Smooth muscle cell (in vitro differentiated cells): ENCODE measurements around the gene STEAP4. TPM values are rescaled to one million over a fixed set of nuclear protein-coding genes. Genes with fewer than 3 reads are reported as not detected.

ENCODE experiments used
- DNase-seq: peaks from one replicate; lab custom pipeline; 2025; ENCODE audit not compliant: unreplicated experiment; lab: John Stamatoyannopoulos, UW
- H2AFZ ChIP-seq: fragments of 200-600 bp; sonication (generic); 2 replicates; pipeline ENCODE4 v1.6.0; 2016; ENCODE audit warnings: antibody characterized with exemption, low read depth, mild to moderate bottlenecking
- H3F3A ChIP-seq: fragments of 200-600 bp; sonication (generic); 2 replicates; pipeline ENCODE4 v1.6.0; 2017; ENCODE audit warnings: antibody characterized with exemption, low read depth
- H3K27ac ChIP-seq: fragments of 200-600 bp; sonication (generic); 2 replicates; pipeline ENCODE4 v1.5.1; 2016; ENCODE audit warnings: low read depth, mild to moderate bottlenecking
- H3K27me3 ChIP-seq: fragments of 200-600 bp; sonication (generic); 2 replicates; pipeline ENCODE4 v1.6.1; 2016; ENCODE audit warnings: low read depth, mild to moderate bottlenecking
- H3K36me3 ChIP-seq: fragments of 200-600 bp; sonication (generic); 2 replicates; pipeline ENCODE4 v1.5.1; 2016; ENCODE audit warnings: low read depth
- H3K4me1 ChIP-seq: fragments of 200-600 bp; sonication (generic); 2 replicates; pipeline ENCODE4 v1.5.1; 2016; ENCODE audit warnings: low read depth
- H3K4me2 ChIP-seq: fragments of 200-600 bp; sonication (generic); 2 replicates; pipeline ENCODE4 v1.6.0; 2016; ENCODE audit warnings: mild to moderate bottlenecking
- H3K4me3 ChIP-seq: fragments of 200-600 bp; sonication (generic); 2 replicates; pipeline ENCODE4 v1.5.1; 2016; ENCODE audit warnings: mild to moderate bottlenecking
- H3K79me2 ChIP-seq: fragments of 200-600 bp; sonication (generic); 2 replicates; pipeline ENCODE4 v1.6.0; 2016; ENCODE audit warnings: low read depth, mild to moderate bottlenecking
- H3K9ac ChIP-seq: fragments of 200-600 bp; sonication (generic); 2 replicates; pipeline ENCODE4 v1.6.0; 2016; ENCODE audit warnings: low read depth
- H3K9me3 ChIP-seq: fragments of 200-600 bp; sonication (generic); replicated peaks from 2 replicates; pipeline ENCODE4 v1.5.1; 2016; ENCODE audit warnings: low read depth
- H4K20me1 ChIP-seq: fragments of 200-600 bp; sonication (generic); 2 replicates; pipeline ENCODE4 v1.6.0; 2016; ENCODE audit warnings: low read depth
- WGBS: methylation state at CpG from one replicate; pipeline ENCODE4 v1.1.7; 2016; ENCODE audit warnings: low lambda C conversion rate; 5-methylcytosine and 5-hydroxymethylcytosine counted together
- polyA plus RNA-seq: library from polyadenylated mRNA; unstranded; fragments of >200 nt; fragmentation: Nextera tagmentation; extraction: Ambion mirVana; gene quantifications from 2 replicates; pipeline ENCODE4 v1.2.1, GENCODE V29; 2016
- total RNA-seq: library from RNA; depleted of rRNA; stranded (reverse); fragments of >200 nt; gene quantifications from 2 replicates; pipeline ENCODE4 v1.2.3, GENCODE V29; 2014
- TF ChIP-seq, protein P1 (sequence below): fragments of 200-600 bp; sonication (generic); IDR thresholded peaks from 2 replicates; pipeline ENCODE4 v1.5.1; 2017; ENCODE audit warnings: borderline replicate concordance, mild to moderate bottlenecking, antibody characterized with exemption; ENCODE audit not compliant: insufficient read depth, poor library complexity, severe bottlenecking

The STEAP4 gene
- total and polyA plus RNA-seq, 2 experiments from 2014 or later: 0.18 TPM; not detected in 1

DNA sequence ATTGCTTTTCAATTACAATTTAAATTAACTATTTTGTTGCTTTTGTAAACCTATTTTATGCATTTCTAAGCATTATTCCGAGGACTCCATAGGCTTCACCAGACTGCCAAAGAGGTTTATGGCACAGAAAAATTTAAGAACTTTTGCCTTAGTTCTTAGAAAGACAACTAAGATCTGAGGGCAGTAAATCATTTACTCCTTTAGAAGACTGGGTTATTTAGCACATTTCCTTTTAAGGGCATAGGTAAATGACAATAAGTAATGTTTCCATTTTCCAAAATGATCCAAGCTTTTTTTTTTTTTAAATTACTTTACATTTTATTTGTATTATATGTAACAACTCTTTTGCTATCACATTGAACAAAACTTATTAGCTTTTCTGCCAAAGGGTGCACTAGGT, 15.0 kb upstream of the STEAP4 start:
- no peaks in the 10 kb centered on the region for H3K27me3 ChIP-seq
- WGBS: 88% methylated on average over 1 of the region's 1 CpG
- H3K79me2 ChIP-seq: no peaks in the 10 kb centered on the region
- H3K4me2 ChIP-seq: no peak overlapping the region
- no peaks in the 10 kb centered on the region for H3K9me3 ChIP-seq
- TF ChIP-seq, protein P1, sequence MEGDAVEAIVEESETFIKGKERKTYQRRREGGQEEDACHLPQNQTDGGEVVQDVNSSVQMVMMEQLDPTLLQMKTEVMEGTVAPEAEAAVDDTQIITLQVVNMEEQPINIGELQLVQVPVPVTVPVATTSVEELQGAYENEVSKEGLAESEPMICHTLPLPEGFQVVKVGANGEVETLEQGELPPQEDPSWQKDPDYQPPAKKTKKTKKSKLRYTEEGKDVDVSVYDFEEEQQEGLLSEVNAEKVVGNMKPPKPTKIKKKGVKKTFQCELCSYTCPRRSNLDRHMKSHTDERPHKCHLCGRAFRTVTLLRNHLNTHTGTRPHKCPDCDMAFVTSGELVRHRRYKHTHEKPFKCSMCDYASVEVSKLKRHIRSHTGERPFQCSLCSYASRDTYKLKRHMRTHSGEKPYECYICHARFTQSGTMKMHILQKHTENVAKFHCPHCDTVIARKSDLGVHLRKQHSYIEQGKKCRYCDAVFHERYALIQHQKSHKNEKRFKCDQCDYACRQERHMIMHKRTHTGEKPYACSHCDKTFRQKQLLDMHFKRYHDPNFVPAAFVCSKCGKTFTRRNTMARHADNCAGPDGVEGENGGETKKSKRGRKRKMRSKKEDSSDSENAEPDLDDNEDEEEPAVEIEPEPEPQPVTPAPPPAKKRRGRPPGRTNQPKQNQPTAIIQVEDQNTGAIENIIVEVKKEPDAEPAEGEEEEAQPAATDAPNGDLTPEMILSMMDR: no peak
- H2AFZ ChIP-seq: no peak overlapping the region
- H3K4me1 ChIP-seq: no peaks in the 10 kb centered on the region
- H3K36me3 ChIP-seq: no peaks in the 10 kb centered on the region
- DNase-seq: no peak
- H3K4me3 ChIP-seq: no peak overlapping the region
- no peak overlapping the region for H3K9ac ChIP-seq
- no peaks in the 10 kb centered on the region for H4K20me1 ChIP-seq
- H3F3A ChIP-seq: no peaks in the 10 kb centered on the region
- no peak overlapping the region for H3K27ac ChIP-seq

- Histone ChIP-seq H2AFZ (no peak overlapping the region), H3K4me2 (no peak overlapping the region)
- 65% methylated on average over 2 of the region's 2 CpGs for WGBS
Observed at GRCh38 chr7:88318196-88318595, 11.5 kb upstream of the STEAP4 start.

GRCh38 chr7:88317422-88317821, 10.7 kb upstream of the STEAP4 start:
- H3K4me3 ChIP-seq: no peak overlapping the region
- no peaks in the 10 kb centered on the region for H3K79me2 ChIP-seq
- H3K4me2 ChIP-seq: no peak overlapping the region
- 90% methylated on average over 1 of the region's 1 CpG for WGBS
- H3K27ac ChIP-seq: no peak overlapping the region
- no peaks in the 10 kb centered on the region for H3K36me3 ChIP-seq
- H3K4me1 ChIP-seq: no peaks in the 10 kb centered on the region
- H2AFZ ChIP-seq: no peak overlapping the region
- no peaks in the 10 kb centered on the region for H3K9me3 ChIP-seq
- H3F3A ChIP-seq: no peaks in the 10 kb centered on the region
- no peak overlapping the region for H3K9ac ChIP-seq
- no peaks in the 10 kb centered on the region for H4K20me1 ChIP-seq
- no peaks in the 10 kb centered on the region for H3K27me3 ChIP-seq
- no peak for DNase-seq
- TF ChIP-seq, protein P1: no peak

More at GRCh38 chr7:88318196-88318595, 11.5 kb upstream of the STEAP4 start:
- Histone ChIP-seq H3K4me3 (no peak overlapping the region), H3F3A (no peaks in the 10 kb centered on the region), H4K20me1 (no peaks in the 10 kb centered on the region), H3K79me2 (no peaks in the 10 kb centered on the region), H3K36me3 (no peaks in the 10 kb centered on the region), H3K27ac (no peak overlapping the region), H3K27me3 (no peaks in the 10 kb centered on the region), H3K4me1 (no peaks in the 10 kb centered on the region), H3K9ac (no peak overlapping the region), H3K9me3 (no peaks in the 10 kb centered on the region)
- TF ChIP-seq, protein P1: no peak
- no peak for DNase-seq

DNA sequence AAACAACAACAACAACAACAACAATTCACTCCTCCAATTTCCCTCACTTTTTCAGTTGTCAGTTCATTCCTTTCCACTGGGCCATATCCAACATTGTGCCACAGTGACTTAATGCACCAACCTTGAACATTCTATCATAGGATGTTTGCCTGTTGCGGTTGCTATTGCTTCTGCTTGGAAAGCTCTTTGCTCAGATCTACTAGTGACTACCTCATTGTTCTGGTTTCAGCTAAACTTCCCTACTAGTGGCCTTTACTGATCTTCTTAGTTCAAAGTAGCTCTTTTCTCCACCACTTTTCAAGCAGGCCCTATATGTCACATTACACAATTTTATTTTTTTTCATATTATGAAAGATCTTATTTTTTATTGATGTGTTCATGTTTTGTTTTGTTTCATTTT, 9.8 kb upstream of the STEAP4 start:
- no peaks in the 10 kb centered on the region for H3K27me3 ChIP-seq
- H3F3A ChIP-seq: no peaks in the 10 kb centered on the region
- no peaks in the 10 kb centered on the region for H3K9me3 ChIP-seq
- no peak for DNase-seq
- H2AFZ ChIP-seq: no peak overlapping the region
- H3K9ac ChIP-seq: no peak overlapping the region
- no peaks in the 10 kb centered on the region for H3K4me1 ChIP-seq
- H3K4me2 ChIP-seq: no peak overlapping the region
- H3K4me3 ChIP-seq: no peak overlapping the region
- TF ChIP-seq, protein P1: no peak
- WGBS: 97% methylated on average over 1 of the region's 1 CpG
- no peaks in the 10 kb centered on the region for H3K79me2 ChIP-seq
- no peaks in the 10 kb centered on the region for H4K20me1 ChIP-seq
- no peak overlapping the region for H3K27ac ChIP-seq
- no peaks in the 10 kb centered on the region for H3K36me3 ChIP-seq
